IPS-18c (cell line): ENCODE data around the gene UFC1.
A peak's percentile ranks its signal among the peaks of the same experiment; 100 is the strongest.

ENCODE experiments used
- H3K4me3 ChIP-seq: 2 replicates; pipeline ENCODE4 v1.7.0; 2013; ENCODE audit warnings: low read depth, mild to moderate bottlenecking, low read length, moderate library complexity; ENCODE audit not compliant: insufficient read depth
- H3K9me3 ChIP-seq: one replicate; pipeline ENCODE4 v1.6.1; 2013; ENCODE audit warnings: mild to moderate bottlenecking, low read length, moderate library complexity; ENCODE audit not compliant: control insufficient read depth, insufficient read depth

The UFC1 gene

DNA sequence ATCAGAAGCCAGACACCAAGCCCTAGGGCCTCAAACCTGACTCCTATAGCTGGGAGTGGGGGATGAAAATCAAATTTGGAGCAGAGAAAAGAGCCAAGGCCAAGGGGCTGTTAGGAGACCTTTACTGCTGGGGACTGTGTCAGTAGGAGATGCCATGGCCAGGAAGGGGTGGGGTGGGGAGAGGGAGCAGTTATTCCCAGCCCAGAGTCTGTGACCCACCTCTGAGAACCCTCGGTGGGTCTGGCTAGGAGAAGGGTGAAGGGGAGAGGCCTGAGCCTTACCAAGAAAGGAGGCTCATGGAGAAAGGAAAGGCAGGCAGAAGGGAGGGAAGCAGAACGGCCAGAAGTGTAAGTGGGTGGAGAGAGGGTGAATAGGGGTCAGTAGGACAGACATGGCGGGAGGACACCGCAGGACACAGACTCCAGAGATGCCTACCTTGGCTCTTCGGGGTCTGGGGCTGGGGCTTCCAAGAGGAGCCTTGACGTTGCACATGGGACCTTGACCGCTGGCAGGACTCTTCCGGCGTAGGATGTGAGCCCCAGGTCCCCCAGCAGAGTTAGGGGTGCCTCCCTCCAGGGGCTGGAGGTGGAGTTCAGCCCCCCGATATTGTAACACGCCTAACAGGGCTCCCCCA is 43.9 kb downstream of the UFC1 start:
- H3K9me3 ChIP-seq: no peaks in the 10 kb centered on the region
- H3K4me3 ChIP-seq: peak overlapping the region; percentile 45

DNA sequence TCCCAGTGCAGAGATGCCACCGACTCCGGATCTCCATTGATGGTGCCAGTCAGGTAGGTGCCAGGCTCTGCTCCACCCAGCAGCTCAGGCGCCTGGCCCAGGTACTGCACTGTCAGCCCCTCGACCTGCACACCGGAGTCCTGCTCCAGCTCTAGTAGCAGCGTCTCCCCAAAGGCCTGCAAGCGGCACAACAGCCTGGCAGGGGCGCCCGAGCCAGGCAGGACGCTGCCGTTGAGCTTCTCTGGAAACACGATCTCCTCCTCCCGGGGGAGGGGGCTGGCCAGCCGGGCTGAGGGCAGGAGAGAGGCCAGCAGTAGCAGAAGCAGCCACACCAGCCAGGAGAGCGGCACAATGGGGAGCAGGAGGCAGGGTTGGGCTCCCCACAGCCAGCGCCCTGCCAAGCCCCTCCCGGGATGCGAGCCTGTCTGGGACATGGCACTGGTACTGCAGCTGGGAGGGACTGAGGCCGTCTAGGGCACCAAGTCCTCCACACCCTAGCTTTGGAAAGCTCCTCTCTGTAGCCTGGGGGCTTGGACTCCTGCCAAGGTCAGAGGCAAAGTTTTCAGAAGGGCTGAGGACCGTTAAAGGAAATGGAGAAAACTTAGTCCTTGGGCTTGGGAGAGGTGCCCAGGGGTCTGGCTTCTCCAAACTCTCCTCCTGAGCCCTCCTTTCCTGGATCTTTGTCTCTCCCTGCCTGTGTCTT is 44.6 kb downstream of the UFC1 start:
- H3K9me3 ChIP-seq: no peaks in the 10 kb centered on the region
- H3K4me3 ChIP-seq: peak overlapping the region; percentile 45

DNA sequence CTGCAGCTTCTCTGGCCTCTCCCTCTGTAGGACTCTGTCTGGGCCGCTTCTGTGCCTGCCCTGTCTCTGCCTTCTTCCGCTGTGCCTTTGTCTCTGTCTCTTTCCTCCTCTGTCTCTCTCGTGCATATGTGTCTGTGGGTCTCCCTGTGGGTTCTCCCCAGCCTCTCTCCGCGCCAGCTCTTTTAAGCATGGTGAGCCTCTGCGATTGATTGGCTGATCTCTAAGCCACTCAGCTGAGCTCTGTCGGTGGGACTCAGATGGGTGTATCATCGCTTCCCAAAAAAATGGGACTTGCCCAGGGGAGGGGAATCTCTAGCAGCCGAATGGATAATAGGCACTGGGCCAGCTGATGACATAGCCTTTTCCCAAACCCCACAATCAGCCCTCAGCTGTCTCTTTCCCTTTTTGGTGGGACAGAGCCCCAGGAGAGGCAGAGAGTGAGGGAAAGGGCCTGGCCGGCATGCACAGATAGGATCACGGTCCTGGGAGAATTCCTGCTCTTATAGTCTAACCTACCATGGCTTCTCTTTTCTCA is 45.2 kb downstream of the UFC1 start, which contains the start of gene ADAMTS4:
TSS of gene ADAMTS4 (minus strand) at position 158 of the 535 bp plus-strand sequence. CDS start 427 bp downstream, outside the sequence.
- Histone ChIP-seq H3K4me3 (peak within 1 kb of the TSS; percentile 45), H3K9me3 (no peaks in the 10 kb centered on the region)

DNA sequence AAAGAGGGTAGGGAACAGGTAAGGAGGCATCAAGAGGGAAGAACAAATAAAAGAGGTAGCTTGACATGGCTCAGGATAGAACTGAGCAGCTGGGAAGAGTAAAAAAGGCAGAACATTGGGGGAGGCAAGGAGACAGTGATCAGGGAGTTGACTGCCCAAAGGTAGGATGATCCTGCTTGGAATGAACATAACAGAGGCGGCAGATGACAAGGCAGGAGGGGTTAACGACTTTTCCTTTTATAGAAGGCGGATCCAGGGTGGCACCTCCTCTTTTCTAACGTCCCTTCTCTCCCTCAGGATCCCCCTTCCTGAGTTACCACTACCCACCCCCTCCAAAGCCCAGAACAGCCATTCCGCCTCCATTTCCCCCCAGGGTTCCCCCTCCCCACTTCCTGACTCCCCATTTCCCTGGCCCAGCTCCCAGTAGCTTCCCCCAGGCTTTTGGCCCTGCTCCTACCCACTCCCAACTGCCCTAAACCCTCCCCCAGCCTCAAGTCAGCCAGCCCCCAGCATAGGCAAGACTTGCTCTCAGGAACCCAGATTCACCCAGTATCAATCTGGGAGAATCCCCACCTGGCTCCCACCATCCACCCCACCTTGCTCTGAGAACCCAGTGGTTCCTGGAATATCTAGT is 45.8 kb downstream of the UFC1 start:
- H3K4me3 ChIP-seq: 0 out of 2 replicates have a peak overlapping the region, but pooled peaks have one; percentile 15
- H3K9me3 ChIP-seq: no peaks in the 10 kb centered on the region

DNA sequence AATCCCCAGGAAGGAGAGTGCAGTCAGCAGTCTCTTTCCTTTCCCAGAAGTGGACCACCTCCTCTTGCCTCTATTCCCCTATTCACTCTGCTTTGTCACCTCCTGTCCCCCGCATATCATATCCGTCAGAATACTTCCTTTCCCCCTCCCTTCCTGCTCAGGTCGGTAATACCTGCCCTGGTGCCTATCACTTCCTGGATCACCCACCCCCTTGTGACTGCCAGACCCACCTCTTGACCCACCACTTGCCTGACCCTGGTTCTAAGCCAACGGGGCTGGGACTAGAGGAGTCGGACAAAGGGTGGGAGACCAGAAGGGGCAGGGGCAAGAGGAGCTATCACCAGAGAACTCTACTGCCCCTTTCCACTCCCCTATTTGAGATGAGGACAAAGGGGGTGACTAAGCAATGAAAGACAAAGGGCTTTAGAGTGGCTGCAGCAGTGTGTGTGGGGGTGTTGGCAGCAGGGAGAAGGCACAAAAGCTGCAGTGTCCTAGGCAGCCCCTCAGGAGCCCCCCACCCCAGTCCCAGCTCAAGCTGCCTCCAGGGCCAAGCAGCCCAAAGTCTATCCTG is 46.7 kb downstream of the UFC1 start:
- H3K4me3 ChIP-seq: peak overlapping the region; percentile 26; the same call in 1 of the 2 replicates
- H3K9me3 ChIP-seq: no peaks in the 10 kb centered on the region

DNA sequence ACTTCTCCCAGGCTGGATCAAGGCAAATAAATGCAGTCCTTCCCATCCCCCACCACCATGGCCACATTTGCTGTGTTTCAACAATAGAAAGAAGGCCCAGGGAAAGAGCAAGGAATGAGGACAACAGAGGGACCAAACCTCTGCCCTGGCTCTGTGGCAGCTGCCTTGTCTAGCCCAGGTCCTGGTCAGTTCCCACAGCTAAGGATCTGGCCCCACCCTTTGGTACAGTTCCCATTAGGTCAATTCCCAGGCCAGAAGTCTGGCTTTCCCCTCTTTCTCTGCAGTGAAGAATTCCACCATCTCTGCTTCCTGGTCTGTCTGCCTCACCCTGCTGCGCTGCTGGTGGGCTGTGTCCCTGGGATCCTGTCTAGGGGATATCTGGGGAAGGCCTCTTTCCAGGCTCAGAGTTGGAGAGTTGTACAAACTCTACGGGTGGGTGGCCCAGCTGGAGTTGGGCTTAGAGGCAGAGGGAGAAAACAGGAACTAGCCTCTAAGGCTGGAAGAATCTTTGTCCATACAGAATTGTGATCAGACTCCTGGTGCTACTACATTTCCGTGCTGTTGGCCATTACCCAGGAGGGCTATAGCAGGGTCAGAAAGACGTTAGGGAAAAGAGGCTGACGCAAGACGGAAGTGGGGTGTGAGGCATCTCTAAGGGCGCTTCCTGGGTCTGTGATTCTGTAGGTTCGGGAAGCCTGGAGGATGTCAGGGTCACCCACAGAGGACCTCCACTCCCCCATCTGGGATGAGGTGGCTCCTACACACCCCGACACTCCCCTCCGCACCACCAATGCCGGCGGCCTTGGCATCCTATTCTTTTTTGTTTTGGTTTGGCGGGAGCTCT is 47.4 kb downstream of the UFC1 start:
- no peaks in the 10 kb centered on the region for H3K9me3 ChIP-seq
- peak overlapping the region; percentile 93; the same call in 1 of the 2 replicates for H3K4me3 ChIP-seq

DNA sequence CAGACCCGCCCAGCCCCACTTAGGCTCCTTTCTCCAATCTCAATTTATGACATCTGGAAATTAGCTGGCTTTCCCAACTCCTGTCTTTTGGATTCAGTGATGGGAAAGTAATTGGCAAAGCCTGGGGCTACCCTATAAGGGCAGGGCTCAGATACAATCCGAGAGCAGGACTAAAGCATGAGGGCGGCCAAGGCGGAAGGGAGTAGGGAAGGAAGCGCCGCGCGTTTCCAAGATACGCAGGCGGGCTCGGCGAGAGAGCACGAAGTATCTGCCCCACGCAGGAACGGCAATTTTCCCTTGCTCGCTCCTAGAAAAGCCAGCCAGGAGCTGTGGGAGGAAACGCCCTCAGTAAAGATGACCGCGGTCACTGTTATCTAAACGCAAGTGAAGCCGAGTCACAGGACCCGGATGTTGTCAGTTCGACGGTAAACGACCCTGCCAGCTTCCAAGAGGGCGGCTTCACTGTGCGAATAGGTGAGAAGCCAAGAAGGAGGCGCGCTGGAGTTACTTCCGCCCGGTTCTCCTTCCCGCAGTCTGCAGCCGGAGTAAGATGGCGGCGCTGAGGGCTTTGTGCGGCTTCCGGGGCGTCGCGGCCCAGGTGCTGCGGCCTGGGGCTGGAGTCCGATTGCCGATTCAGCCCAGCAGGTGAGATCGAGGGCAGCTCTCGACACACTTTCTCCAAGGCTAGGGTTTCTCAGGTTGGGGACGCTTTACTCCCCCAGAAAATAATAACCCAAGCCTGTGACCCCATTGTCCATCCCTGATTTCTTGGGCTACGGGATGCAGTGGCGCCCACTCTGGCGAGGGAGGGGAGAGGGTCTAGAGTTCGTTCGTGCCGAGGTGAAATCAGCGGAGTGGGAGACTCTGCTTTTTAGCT is 48.3 kb downstream of the UFC1 start, which contains the start of gene NDUFS2:
TSS of gene NDUFS2 (plus strand) at position 532 of the 877 bp plus-strand sequence. CDS start at position 551, 19 bp downstream.
- no peaks in the 10 kb centered on the region for H3K9me3 ChIP-seq

DNA sequence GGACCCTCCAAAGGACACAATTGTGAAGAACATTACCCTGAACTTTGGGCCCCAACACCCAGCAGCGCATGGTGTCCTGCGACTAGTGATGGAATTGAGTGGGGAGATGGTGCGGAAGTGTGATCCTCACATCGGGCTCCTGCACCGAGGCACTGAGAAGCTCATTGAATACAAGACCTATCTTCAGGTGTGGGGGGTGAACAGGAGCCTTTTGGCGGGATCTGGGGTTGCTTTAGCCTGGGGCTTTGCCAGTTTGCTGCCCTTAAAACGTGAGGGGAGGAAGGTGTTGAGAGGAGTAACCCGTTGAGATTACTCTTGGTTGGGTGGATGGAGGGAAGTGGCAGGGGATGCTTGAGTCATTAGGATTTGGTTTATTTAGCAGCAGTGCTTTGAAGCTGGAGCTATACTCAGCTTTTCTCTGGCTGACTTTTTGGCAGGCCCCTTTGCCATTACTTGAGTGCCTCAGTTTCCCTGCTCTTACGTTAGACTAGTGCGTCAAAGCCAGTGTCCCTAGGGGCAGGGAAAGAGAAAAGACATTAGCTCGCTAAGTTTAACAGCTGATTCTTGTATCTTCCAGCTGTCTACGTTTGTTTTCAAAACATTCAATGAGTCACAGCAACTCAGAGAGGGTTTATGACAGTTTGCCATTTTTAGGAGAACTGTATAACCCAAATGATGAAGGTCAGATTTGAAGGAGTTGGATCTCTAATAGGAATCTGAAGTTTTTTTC is 52.8 kb downstream of the UFC1 start:
- Histone ChIP-seq H3K9me3 (peaks cover 2% of the 10 kb centered on the region), H3K4me3 (no peak overlapping the region)

More for the DNA sequence above, 48.3 kb downstream of the UFC1 start, which contains the start of gene NDUFS2:
- peak within 1 kb of the TSS; percentile 93 for H3K4me3 ChIP-seq

DNA sequence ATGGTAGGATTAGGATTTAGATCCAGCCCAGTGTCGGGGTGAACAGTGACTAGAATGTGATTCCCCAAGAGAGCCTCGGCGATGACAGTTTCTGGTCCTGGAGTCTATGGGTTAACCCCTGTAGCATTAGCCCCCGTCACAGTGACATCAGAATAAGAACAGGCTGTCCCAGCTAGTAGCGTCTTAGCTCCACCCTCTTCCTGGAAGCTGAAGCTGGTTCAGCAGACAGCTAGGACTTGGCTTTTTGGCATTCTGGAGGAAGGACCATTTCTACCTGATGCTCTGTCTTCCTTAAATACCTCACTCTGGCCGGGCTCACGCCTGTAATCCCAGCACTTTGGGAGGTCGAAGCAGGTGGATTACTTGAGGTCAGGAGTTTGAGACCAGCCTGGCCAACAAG is 53.4 kb downstream of the UFC1 start:
- Histone ChIP-seq H3K4me3 (no peak overlapping the region; the same call in 1 of the 2 replicates), H3K9me3 (peaks cover 2% of the 10 kb centered on the region)
